Astrocyte (in vitro differentiated cells and primary cell): ENCODE measurements around the gene BPHL. TPM values are rescaled to one million over a fixed set of nuclear protein-coding genes. Genes with fewer than 3 reads are reported as not detected.
"Not testable (repeated sequence)": the region's sequence is repeated elsewhere in the genome, so short reads cannot be mapped to it uniquely, and the experiment has no call there.

ENCODE experiments used
- DNase-seq: peaks from one replicate; pipeline ENCODE4 v3.0.0-alpha.2; 2010; ENCODE audit warnings: low read depth
- FAIRE-seq: peaks from 2 replicates; lab custom pipeline; 2011; peaks lifted over from hg19 to GRCh38; lab: Jason Lieb, UNC
- H2AFZ ChIP-seq: 2 replicates; pipeline ENCODE4 v1.6.0; 2012; ENCODE audit warnings: low read depth, low read length, inconsistent platforms
- H3K27ac ChIP-seq: 2 replicates; pipeline ENCODE4 v1.5.1; 2011; ENCODE audit warnings: low read depth, low read length, inconsistent platforms
- H3K27me3 ChIP-seq: 2 replicates; pipeline ENCODE4 v1.6.0; 2011; ENCODE audit warnings: low read length, inconsistent platforms; ENCODE audit not compliant: insufficient read depth
- H3K36me3 ChIP-seq: 2 replicates; pipeline ENCODE4 v1.5.1; 2011; ENCODE audit warnings: low read length, inconsistent platforms; ENCODE audit not compliant: insufficient read depth
- H3K4me1 ChIP-seq: 2 replicates; pipeline ENCODE4 v1.5.1; 2011; ENCODE audit warnings: low read length, inconsistent platforms; ENCODE audit not compliant: insufficient read depth
- H3K4me2 ChIP-seq: 2 replicates; pipeline ENCODE4 v1.6.0; 2012; ENCODE audit warnings: low read length, inconsistent platforms
- H3K4me3 ChIP-seq: 2 replicates; pipeline ENCODE4 v1.5.1; 2011; ENCODE audit warnings: low read depth, mild to moderate bottlenecking, low read length, inconsistent platforms; ENCODE audit not compliant: insufficient read depth
- H3K79me2 ChIP-seq: 2 replicates; pipeline ENCODE4 v1.6.0; 2012; ENCODE audit warnings: mild to moderate bottlenecking, low read length, inconsistent platforms; ENCODE audit not compliant: insufficient read depth
- H3K9ac ChIP-seq: 2 replicates; pipeline ENCODE4 v1.6.0; 2012; ENCODE audit warnings: mild to moderate bottlenecking, low read length, inconsistent platforms
- H3K9me3 ChIP-seq: 2 replicates; pipeline ENCODE4 v1.5.1; 2012; ENCODE audit warnings: low read depth, mild to moderate bottlenecking, low read length, inconsistent platforms; ENCODE audit not compliant: insufficient read depth
- H4K20me1 ChIP-seq: 2 replicates; pipeline ENCODE4 v1.6.0; 2012; ENCODE audit warnings: low read length, inconsistent platforms; ENCODE audit not compliant: insufficient read depth
- H3K27ac Mint-ChIP-seq: one replicate; pipeline ENCODE4 v1.8.0; 2021; ENCODE audit warnings: mild to moderate bottlenecking, mixed read lengths; ENCODE audit not compliant: unreplicated experiment
- H3K27me3 Mint-ChIP-seq: one replicate; pipeline ENCODE4 v1.8.0; 2021; ENCODE audit warnings: low read depth, mixed read lengths; ENCODE audit not compliant: unreplicated experiment
- H3K36me3 Mint-ChIP-seq: one replicate; pipeline ENCODE4 v1.8.0; 2021; ENCODE audit warnings: low read depth, mixed read lengths; ENCODE audit not compliant: unreplicated experiment
- H3K4me1 Mint-ChIP-seq: one replicate; pipeline ENCODE4 v1.8.0; 2021; ENCODE audit warnings: low read depth, mixed read lengths; ENCODE audit not compliant: unreplicated experiment
- H3K4me3 Mint-ChIP-seq: one replicate; pipeline ENCODE4 v1.8.0; 2021; ENCODE audit warnings: mild to moderate bottlenecking, moderate library complexity, mixed read lengths; ENCODE audit not compliant: unreplicated experiment
- H3K9me3 Mint-ChIP-seq: one replicate; pipeline ENCODE4 v1.8.0; 2021; ENCODE audit warnings: mild to moderate bottlenecking, mixed read lengths; ENCODE audit not compliant: unreplicated experiment
- CTCF ChIP-seq: IDR thresholded peaks from 2 replicates; pipeline ENCODE4 v1.5.1; 2011; ENCODE audit warnings: low read depth, mild to moderate bottlenecking, inconsistent platforms, low read length, moderate library complexity; ENCODE audit not compliant: insufficient read depth
- EZH2 ChIP-seq: IDR thresholded peaks from 2 replicates; pipeline ENCODE4 v1.6.1; 2012; ENCODE audit warnings: mild to moderate bottlenecking, low read length, inconsistent platforms; ENCODE audit not compliant: insufficient read depth
- total RNA-seq: library from RNA; stranded (reverse); gene quantifications from 2 replicates; pipeline ENCODE4 v1.2.1, GENCODE V29; 2021

Gene BPHL
- total RNA-seq, 1 donor from 2014 or later: 22.7 TPM

GRCh38 chr6:3136292-3137011 lies 17.9 kb downstream of the BPHL start:
- no peaks in the 10 kb centered on the region for H4K20me1 ChIP-seq
- no peak overlapping the region for H3K27ac ChIP-seq
- H3K9ac ChIP-seq: no peak overlapping the region
- DNase-seq (no peak), FAIRE-seq (no peak)
- no peaks in the 10 kb centered on the region for H3K9me3 ChIP-seq
- peaks cover 2% of the 10 kb centered on the region for H3K9me3 Mint-ChIP-seq
- no peak overlapping the region for H2AFZ ChIP-seq
- TF ChIP-seq EZH2 (no peak), CTCF (no peak)
- no peak overlapping the region for H3K4me3 Mint-ChIP-seq
- peaks cover 18% of the 10 kb centered on the region for H3K4me1 Mint-ChIP-seq
- H3K36me3 ChIP-seq: peaks cover 4% of the 10 kb centered on the region
- H3K27me3 Mint-ChIP-seq: no peaks in the 10 kb centered on the region
- H3K4me1 ChIP-seq: peaks cover 15% of the 10 kb centered on the region
- H3K79me2 ChIP-seq: no peaks in the 10 kb centered on the region
- no peaks in the 10 kb centered on the region for H3K27me3 ChIP-seq
- no peak overlapping the region for H3K4me3 ChIP-seq
- H3K4me2 ChIP-seq: no peak overlapping the region
- peaks cover 50% of the 10 kb centered on the region for H3K36me3 Mint-ChIP-seq
- H3K27ac Mint-ChIP-seq: no peak overlapping the region

GRCh38 chr6:3137057-3137777 lies 18.7 kb downstream of the BPHL start:
- Mint-ChIP-seq H3K4me3 (no peak overlapping the region), H3K27me3 (no peaks in the 10 kb centered on the region), H3K27ac (peak overlapping the region; percentile 77), H3K9me3 (peaks cover 2% of the 10 kb centered on the region), H3K4me1 (peaks cover 18% of the 10 kb centered on the region), H3K36me3 (peaks cover 42% of the 10 kb centered on the region)
- Histone ChIP-seq H3K27ac (no peak overlapping the region), H3K9ac (no peak overlapping the region), H3K27me3 (no peaks in the 10 kb centered on the region), H3K4me2 (no peak overlapping the region), H3K79me2 (no peaks in the 10 kb centered on the region), H3K4me3 (no peak overlapping the region), H4K20me1 (no peaks in the 10 kb centered on the region), H3K36me3 (peaks cover 4% of the 10 kb centered on the region), H3K9me3 (no peaks in the 10 kb centered on the region), H3K4me1 (peaks cover 15% of the 10 kb centered on the region), H2AFZ (no peak overlapping the region)
- FAIRE-seq (no peak), DNase-seq (no peak)
- TF ChIP-seq CTCF (no peak), EZH2 (no peak)

GRCh38 chr6:3137873-3138272 lies 19.4 kb downstream of the BPHL start:
- H3K4me3 Mint-ChIP-seq: peak overlapping the region; percentile 20
- H3K4me1 ChIP-seq: peaks cover 15% of the 10 kb centered on the region
- H3K27ac Mint-ChIP-seq: peak overlapping the region; percentile 77
- peaks cover 18% of the 10 kb centered on the region for H3K4me1 Mint-ChIP-seq
- H3K9me3 Mint-ChIP-seq, H3K27ac ChIP-seq, H3K9ac ChIP-seq, FAIRE-seq, H2AFZ ChIP-seq, H3K27me3 Mint-ChIP-seq, H3K4me3 ChIP-seq, H3K79me2 ChIP-seq, H3K36me3 ChIP-seq, H3K4me2 ChIP-seq, H3K27me3 ChIP-seq, H3K9me3 ChIP-seq, DNase-seq, H4K20me1 ChIP-seq: not testable (repeated sequence)
- peaks cover 38% of the 10 kb centered on the region for H3K36me3 Mint-ChIP-seq
